Activated CD8-positive, alpha-beta memory T cell treated with anti-CD3 and anti-CD28 coated beads, Interleukin-2, amount 50 U/mL, for 24 hours (primary cell): ENCODE results near the gene RTN4IP1.

Experiments
- DNase-seq: peaks from one replicate; pipeline ENCODE4 v3.0.0-alpha.2; 2020; ENCODE audit errors: extremely low read depth

RTN4IP1 gene

GRCh38 chr6:106629103-106629858 lies at the start of gene RTN4IP1, which contains the start of gene QRSL1:
TSS of gene RTN4IP1 (minus strand) at chr6:106629498. CDS start at chr6:106629021, 477 bp downstream.
TSS of gene QRSL1 (plus strand) at chr6:106629578. CDS start at chr6:106629682, 104 bp downstream.
- peak; percentile 68 for DNase-seq

DNA sequence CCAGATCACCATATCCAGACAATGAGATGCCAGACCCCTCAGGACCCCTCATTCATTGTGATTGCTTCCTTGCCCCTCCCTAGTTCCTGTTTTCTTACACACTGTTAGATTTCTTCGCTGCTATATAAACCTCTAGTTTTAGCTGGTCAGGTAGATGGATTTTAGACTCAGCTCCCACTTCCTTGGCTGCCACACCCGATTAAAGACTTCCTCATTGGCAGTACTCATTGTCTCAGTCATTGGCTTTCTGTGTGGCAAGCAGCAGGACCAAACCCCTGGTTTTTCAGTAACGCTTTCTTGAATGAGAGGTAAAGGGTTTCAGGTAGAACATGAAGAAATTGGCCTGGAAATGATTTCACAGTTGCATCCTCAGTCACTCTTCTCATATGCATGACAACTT lies 48.0 kb upstream of the RTN4IP1 start:
- DNase-seq, result no peak

DNA sequence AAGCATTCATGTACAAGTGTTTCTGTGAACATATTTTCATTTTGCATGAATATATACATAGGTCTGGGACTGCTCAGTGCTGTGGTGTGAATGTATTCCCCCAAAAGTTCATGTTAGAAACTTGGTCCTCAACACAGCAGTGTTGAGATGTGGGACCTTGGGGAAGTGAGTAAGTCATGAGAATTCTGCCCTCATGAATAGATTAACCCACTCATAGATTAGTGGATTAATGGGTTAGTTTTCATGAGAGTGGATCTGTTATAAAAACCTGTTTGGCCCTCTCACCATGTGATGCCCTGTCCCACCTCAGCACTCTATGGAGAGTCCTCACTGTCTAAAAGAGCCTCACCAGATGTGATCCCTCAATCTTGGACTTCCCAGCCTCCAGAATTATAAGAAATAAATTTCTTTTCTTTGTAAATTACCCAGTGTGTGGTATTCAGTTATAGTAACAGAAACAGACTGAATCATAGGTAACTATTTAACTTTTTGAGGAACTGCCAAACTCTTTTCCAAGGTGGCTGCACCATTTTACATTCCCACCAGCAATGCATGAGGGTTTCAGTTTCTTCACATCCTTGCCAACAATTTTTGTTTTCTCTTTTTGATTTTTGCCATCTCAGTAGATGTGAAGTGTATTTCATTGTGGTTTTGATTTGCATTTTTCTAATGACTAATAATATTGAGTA lies 45.4 kb upstream of the RTN4IP1 start:
- no peak for DNase-seq

- no peak for DNase-seq
Observed at GRCh38 chr6:106671651-106672050, 42.4 kb upstream of the RTN4IP1 start.

DNA sequence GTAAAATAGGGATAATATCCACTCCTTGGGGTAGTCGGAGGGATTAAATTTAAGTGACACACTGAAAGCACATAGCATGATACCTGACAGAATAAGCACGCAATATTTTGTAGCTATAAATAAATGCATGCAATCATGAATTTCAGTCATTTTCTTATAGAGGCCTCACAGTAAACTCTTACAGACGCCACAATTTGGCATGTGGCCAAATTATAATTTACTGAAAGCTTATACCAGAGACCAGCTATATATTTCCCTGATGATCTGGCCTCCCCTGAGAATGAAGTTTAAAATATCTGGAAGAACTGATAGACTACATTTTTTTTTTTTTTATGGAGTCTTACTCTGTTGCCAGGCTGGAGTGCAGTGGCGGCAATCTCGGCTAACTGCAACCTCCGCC lies 40.9 kb upstream of the RTN4IP1 start:
- no peak for DNase-seq

DNA sequence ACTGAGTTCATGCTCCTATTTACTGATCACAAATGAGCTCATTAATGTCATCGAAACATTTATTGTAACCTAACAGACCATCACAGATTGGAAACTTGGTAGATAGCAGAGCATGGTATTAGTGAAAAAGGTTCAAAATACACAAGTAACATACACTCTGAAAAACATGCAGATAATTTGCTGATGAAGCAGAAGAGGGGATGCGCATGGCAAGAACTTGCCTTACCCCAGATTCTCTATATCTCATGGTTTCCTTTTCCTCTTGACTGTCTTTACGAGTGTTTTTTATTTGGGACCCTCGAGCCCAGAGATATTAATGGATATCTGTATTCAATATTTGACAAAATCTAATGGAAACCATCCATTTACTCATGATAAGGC lies 37.7 kb upstream of the RTN4IP1 start:
- DNase-seq, result no peak

DNA sequence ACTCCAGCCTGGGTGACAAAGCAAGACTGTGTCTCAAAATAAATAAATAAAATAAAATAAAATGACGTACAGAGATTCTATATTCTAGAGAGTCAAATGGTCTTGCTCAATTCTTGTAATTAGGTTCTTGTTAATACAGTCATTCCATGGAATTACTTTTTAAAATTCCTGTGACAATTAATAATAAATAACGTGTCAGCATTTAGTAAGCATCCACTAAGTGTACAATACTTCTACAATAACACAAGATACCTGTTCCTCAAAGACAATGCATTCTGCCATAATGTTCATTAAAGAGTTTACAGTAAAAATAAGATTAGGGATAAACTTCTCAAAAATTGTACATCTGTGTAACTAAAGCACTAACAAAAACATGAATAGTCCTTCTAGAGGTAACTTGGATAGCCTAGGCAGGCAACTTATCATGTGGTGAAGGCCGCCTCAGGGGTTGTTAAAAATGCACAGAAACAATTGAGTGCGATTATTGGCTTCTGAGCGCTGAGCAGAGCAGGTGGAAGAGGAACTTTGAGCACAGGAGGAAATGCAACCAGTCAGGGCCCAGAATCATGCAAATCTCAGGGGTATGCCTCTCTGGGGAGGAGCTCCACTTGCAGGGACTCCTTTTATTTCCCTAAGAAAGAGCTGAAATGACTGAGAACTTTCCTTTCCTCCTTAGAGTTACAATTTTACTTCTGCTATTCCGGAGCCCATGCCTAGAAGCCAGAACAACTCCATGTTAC lies 37.2 kb upstream of the RTN4IP1 start:
- DNase-seq, result no peak

- no peak for DNase-seq
Observed at GRCh38 chr6:106662458-106662857, 33.2 kb upstream of the RTN4IP1 start.

DNA sequence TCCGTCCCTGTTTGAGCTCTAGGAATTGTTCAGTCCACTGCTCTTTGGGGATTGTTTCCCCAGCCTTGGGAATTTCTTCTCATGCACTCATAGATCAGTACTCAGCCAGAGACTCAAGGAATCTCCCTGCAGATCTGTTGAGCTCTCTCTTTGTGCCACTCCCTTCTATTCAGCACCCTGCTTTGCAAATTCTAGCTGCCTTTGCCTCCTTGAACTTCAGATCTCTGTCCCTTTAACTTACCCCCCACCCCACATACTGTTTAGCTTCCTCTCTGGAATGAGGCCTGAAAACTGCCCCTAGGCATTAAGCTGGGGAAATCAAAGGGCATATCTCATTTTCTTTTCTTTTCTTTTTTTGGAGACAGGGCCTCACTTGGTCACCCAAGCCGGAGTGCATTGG lies 30.6 kb upstream of the RTN4IP1 start:
- DNase-seq, result no peak

GRCh38 chr6:106658469-106658868 lies 29.2 kb upstream of the RTN4IP1 start:
- DNase-seq, result no peak

- DNase-seq, result no peak
Observed at GRCh38 chr6:106648651-106649308, 19.5 kb upstream of the RTN4IP1 start.

DNA sequence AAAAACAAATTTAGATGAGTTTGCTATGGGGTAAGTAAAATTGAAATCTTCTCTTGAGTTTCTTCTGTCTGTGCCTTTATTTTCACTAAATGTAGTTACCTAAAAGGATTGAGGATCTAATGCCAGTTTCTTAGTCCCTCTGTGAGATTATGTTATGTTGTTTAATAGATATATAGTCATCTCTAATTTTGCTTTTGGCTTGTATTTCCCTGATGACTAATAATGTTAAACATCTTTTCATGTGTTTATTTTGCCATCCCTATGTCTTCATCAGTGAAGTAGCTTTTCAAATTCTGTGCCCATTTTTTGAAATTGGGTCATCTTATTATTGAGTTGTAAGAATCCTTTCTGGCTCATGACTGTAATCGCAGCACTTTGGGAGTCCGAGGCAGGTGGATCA lies 13.8 kb upstream of the RTN4IP1 start:
- DNase-seq, result no peak

DNA sequence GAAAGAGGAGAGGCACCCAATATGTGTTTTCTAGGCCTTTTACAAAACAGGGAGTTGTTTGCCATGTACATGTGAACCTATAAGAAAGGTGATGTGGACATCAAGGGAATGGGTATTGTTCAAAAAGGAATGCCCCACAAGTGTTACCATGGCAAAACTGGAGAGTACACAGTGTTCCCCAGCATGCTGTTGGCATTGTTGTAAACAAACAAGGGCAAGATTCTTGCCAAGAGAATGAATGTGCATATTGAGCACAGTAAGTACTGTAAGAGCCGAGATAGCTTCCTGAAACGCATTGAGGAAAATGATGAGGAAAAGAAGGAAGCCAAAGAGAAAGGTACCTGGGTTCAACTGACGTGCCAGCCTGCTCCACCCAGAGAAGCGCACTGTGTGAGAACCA lies 13.2 kb upstream of the RTN4IP1 start:
- DNase-seq, result no peak

GRCh38 chr6:106639812-106640211 lies 10.5 kb upstream of the RTN4IP1 start:
- DNase-seq, result no peak

- DNase-seq, result no peak
Observed at GRCh38 chr6:106637717-106638341, 8.5 kb upstream of the RTN4IP1 start.

DNA sequence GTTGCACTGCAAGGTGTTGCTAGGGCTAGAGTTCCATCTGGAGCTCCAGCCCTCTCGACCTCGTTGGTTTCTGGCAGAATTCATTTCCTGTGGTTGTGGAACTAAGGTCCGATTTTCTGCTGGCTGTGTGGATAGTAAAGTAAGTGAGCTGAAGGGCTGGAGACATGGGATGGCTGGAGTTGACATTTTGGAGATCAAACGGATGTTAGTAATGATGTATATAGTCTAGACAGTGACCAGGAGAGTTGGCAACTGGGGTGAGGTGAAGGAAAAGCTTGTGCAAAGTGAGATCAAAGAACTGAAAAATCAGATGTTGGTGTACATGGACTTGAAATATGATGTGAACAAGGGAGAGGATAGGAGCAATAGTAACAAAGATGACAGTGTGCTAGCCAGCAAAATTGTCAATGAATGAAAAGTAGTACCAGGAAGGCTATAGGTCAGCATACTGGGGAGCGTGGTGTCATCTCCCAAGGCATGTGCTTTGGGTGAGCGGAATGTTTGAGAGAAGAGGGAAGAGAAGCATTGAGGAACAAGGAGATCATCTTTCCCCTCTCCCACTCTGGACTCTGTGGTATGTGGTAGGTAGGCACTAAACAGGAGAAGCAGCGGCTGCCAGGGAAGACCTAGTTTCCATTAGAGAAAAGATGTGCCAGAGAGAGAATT lies 7.9 kb upstream of the RTN4IP1 start:
- DNase-seq, result no peak

DNA sequence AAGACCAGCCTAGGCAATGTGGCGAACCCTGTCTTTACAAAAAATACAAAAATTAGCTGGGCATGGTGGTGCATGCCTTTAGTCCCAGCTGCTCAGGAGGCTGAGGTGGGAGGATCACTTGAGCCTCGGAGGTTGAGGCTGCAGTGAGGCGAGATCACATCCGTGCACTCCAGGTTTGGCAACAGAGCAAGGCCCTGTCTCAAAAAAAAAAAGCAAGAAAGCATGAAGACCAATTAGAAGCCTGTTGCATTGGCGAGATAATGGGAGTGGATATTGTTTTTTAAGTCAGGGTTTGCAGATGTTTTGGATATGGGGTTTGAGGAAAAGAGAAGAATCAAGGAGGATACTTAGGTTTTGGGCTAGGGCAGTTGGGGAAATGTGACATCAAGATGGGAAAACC lies 5.3 kb upstream of the RTN4IP1 start:
- no peak for DNase-seq

- DNase-seq, result no peak
Observed at GRCh38 chr6:106631346-106631745, 2.0 kb upstream of the RTN4IP1 start.

DNA sequence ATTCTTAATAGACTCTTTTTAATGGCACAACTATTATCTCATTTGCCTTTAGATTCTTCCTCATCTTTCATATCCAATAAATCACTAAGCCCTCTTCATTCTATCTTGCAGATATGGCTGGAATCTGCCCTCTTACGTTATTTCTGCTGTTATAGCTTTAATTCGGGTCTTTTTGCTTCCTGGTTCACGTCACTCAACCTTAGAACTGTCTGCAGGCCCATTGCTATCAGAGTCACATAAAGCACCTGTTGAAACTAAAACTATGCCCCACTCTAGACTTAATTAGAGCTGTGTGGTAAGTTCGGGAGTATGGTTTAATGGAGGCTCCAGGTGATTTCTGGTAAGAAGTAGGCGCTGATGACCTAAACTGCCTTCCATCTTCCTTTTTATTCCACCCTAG lies 1.1 kb upstream of the RTN4IP1 start:
- no peak for DNase-seq

DNA sequence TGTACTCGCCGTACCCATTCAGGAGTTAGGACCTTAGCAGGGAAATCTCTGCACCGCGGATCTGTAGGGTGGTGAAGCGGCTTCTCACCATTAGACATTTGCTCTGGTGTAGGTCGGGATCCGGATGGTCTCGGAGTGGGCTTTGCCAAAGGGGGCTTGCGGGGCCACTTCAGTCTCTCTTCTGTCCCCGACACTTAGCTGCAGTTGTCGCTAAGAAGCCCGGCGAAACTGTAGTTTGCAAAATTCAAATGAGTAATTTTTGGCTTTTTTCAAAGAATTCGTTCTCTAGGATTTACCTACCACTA lies 513 bp upstream of the RTN4IP1 start:
- no peak for DNase-seq

DNA sequence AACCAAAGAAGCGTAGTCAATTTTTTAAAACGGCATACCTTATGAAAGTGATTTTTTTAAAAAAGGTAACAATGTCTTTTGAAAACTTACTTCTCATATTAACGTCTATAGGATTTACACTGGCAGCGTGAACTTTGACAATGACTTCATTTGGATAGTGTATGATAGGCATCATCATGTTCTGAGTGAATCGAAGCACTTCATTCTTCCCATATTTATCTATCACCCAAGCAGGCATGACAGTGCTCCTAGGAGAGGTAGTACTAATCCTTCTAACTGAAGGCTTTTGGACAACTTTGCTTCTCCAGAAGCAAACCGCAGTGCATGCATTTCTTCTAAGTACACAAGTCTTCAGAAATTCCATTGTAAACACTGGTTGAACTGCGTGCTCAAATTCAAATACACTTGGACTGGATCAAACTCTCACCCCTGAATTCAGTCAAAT lies 618 bp downstream of the RTN4IP1 start:
- no peak for DNase-seq
